T-helper 2 cell treated with Interferon-gamma antibody and Interleukin-4, amounts not matched to agents 5 μg/mL and 100 μg/mL, for 36 hours (primary cell): ENCODE measurements around the gene KRTAP5-6.
"Not testable (repeated sequence)": the region's sequence is repeated elsewhere in the genome, so short reads cannot be mapped to it uniquely, and the experiment has no call there.

ENCODE experiments used
- DNase-seq: peaks from one replicate; pipeline ENCODE4 v3.0.0; 2021; ENCODE audit warnings: low spot score
- H3K27ac Mint-ChIP-seq: one replicate; pipeline ENCODE4 v1.8.0; 2021; ENCODE audit warnings: mild to moderate bottlenecking, mixed read lengths
- H3K27me3 Mint-ChIP-seq: one replicate; pipeline ENCODE4 v1.8.0; 2021; ENCODE audit warnings: low read depth, mixed read lengths
- H3K36me3 Mint-ChIP-seq: one replicate; pipeline ENCODE4 v1.8.0; 2021; ENCODE audit warnings: low read depth, mixed read lengths
- H3K4me1 Mint-ChIP-seq: one replicate; pipeline ENCODE4 v1.8.0; 2021; ENCODE audit warnings: low read depth, mixed read lengths
- H3K4me3 Mint-ChIP-seq: one replicate; pipeline ENCODE4 v1.8.0; 2022; ENCODE audit warnings: mild to moderate bottlenecking, moderate library complexity, mixed read lengths
- H3K9me3 Mint-ChIP-seq: one replicate; pipeline ENCODE4 v1.8.0; 2021; ENCODE audit warnings: mixed read lengths

KRTAP5-6 gene

GRCh38 chr11:1670457-1670856, 26.5 kb upstream of the KRTAP5-6 start:
- H3K36me3 Mint-ChIP-seq, DNase-seq, H3K4me3 Mint-ChIP-seq, H3K9me3 Mint-ChIP-seq, H3K4me1 Mint-ChIP-seq: not testable (repeated sequence)
- peaks cover 38% of the 10 kb centered on the region for H3K27me3 Mint-ChIP-seq
- peak overlapping the region; percentile 20 for H3K27ac Mint-ChIP-seq

GRCh38 chr11:1670905-1671371, 26.1 kb upstream of the KRTAP5-6 start:
- no peaks in the 10 kb centered on the region for H3K9me3 Mint-ChIP-seq
- H3K27me3 Mint-ChIP-seq = peaks cover 41% of the 10 kb centered on the region
- H3K4me3 Mint-ChIP-seq = no peak overlapping the region
- no peak overlapping the region for H3K27ac Mint-ChIP-seq
- no peak for DNase-seq
- no peaks in the 10 kb centered on the region for H3K36me3 Mint-ChIP-seq
- no peaks in the 10 kb centered on the region for H3K4me1 Mint-ChIP-seq

- Mint-ChIP-seq H3K36me3 (no peaks in the 10 kb centered on the region), H3K27me3 (peaks cover 44% of the 10 kb centered on the region)
These were observed 25.3 kb upstream of the KRTAP5-6 start for GRCh38 chr11:1671658-1672057.

GRCh38 chr11:1672613-1673350, 24.2 kb upstream of the KRTAP5-6 start:
- Mint-ChIP-seq H3K27me3 (peaks cover 44% of the 10 kb centered on the region), H3K9me3 (no peaks in the 10 kb centered on the region), H3K27ac (no peak overlapping the region), H3K36me3 (no peaks in the 10 kb centered on the region), H3K4me1 (no peaks in the 10 kb centered on the region), H3K4me3 (no peak overlapping the region)
- DNase-seq = no peak

More at GRCh38 chr11:1671658-1672057, 25.3 kb upstream of the KRTAP5-6 start:
- DNase-seq = no peak
- no peaks in the 10 kb centered on the region for H3K9me3 Mint-ChIP-seq
- no peaks in the 10 kb centered on the region for H3K4me1 Mint-ChIP-seq
- H3K27ac Mint-ChIP-seq = no peak overlapping the region
- H3K4me3 Mint-ChIP-seq = no peak overlapping the region

GRCh38 chr11:1673446-1674172, 23.4 kb upstream of the KRTAP5-6 start:
- peaks cover 39% of the 10 kb centered on the region for H3K27me3 Mint-ChIP-seq
- no peaks in the 10 kb centered on the region for H3K9me3 Mint-ChIP-seq
- no peak for DNase-seq
- no peaks in the 10 kb centered on the region for H3K4me1 Mint-ChIP-seq
- H3K36me3 Mint-ChIP-seq = no peaks in the 10 kb centered on the region
- H3K4me3 Mint-ChIP-seq = no peak overlapping the region
- no peak overlapping the region for H3K27ac Mint-ChIP-seq

GRCh38 chr11:1674173-1675131, 22.5 kb upstream of the KRTAP5-6 start:
- Mint-ChIP-seq H3K36me3 (no peaks in the 10 kb centered on the region), H3K27me3 (peaks cover 32% of the 10 kb centered on the region), H3K27ac (no peak overlapping the region), H3K9me3 (no peaks in the 10 kb centered on the region), H3K4me1 (no peaks in the 10 kb centered on the region), H3K4me3 (no peak overlapping the region)
- no peak for DNase-seq

GRCh38 chr11:1675536-1676228, 21.3 kb upstream of the KRTAP5-6 start:
- no peaks in the 10 kb centered on the region for H3K4me1 Mint-ChIP-seq
- H3K9me3 Mint-ChIP-seq = no peaks in the 10 kb centered on the region
- no peak for DNase-seq
- H3K36me3 Mint-ChIP-seq = no peaks in the 10 kb centered on the region
- peaks cover 30% of the 10 kb centered on the region for H3K27me3 Mint-ChIP-seq
- H3K4me3 Mint-ChIP-seq = no peak overlapping the region
- H3K27ac Mint-ChIP-seq = no peak overlapping the region

- no peaks in the 10 kb centered on the region for H3K9me3 Mint-ChIP-seq
- H3K27ac Mint-ChIP-seq = no peak overlapping the region
These were observed 20.7 kb upstream of the KRTAP5-6 start for GRCh38 chr11:1676229-1676740.

GRCh38 chr11:1679881-1680280, 17.1 kb upstream of the KRTAP5-6 start:
- Mint-ChIP-seq H3K4me3 (no peak overlapping the region), H3K36me3 (no peaks in the 10 kb centered on the region), H3K27me3 (peaks cover 15% of the 10 kb centered on the region), H3K27ac (no peak overlapping the region), H3K4me1 (no peaks in the 10 kb centered on the region), H3K9me3 (no peaks in the 10 kb centered on the region)
- no peak for DNase-seq

More at GRCh38 chr11:1676229-1676740, 20.7 kb upstream of the KRTAP5-6 start:
- no peaks in the 10 kb centered on the region for H3K36me3 Mint-ChIP-seq
- peaks cover 30% of the 10 kb centered on the region for H3K27me3 Mint-ChIP-seq
- no peak overlapping the region for H3K4me3 Mint-ChIP-seq
- no peaks in the 10 kb centered on the region for H3K4me1 Mint-ChIP-seq
- DNase-seq = no peak

GRCh38 chr11:1682225-1682905, 14.6 kb upstream of the KRTAP5-6 start:
- peaks cover 4% of the 10 kb centered on the region for H3K27me3 Mint-ChIP-seq
- no peak overlapping the region for H3K4me3 Mint-ChIP-seq
- DNase-seq = no peak
- H3K4me1 Mint-ChIP-seq = no peaks in the 10 kb centered on the region
- H3K27ac Mint-ChIP-seq = no peak overlapping the region
- H3K36me3 Mint-ChIP-seq = no peaks in the 10 kb centered on the region
- H3K9me3 Mint-ChIP-seq = no peaks in the 10 kb centered on the region

- H3K27ac Mint-ChIP-seq, H3K27me3 Mint-ChIP-seq, DNase-seq, H3K36me3 Mint-ChIP-seq, H3K4me3 Mint-ChIP-seq, H3K4me1 Mint-ChIP-seq, H3K9me3 Mint-ChIP-seq: not testable (repeated sequence)
These were observed 13.8 kb upstream of the KRTAP5-6 start for GRCh38 chr11:1683216-1683615.

GRCh38 chr11:1683904-1684572, 13.0 kb upstream of the KRTAP5-6 start:
- not testable (repeated sequence) for DNase-seq, H3K9me3 Mint-ChIP-seq, H3K4me1 Mint-ChIP-seq, H3K36me3 Mint-ChIP-seq, H3K4me3 Mint-ChIP-seq, H3K27me3 Mint-ChIP-seq, H3K27ac Mint-ChIP-seq
